GM03348 (cell line): ENCODE data around the gene MTX1.
"Not testable (repeated sequence)": the region's sequence is repeated elsewhere in the genome, so short reads cannot be mapped to it uniquely, and the experiment has no call there.

Source experiments
- DNase-seq: peaks from one replicate; pipeline ENCODE4 v3.0.0; 2012; ENCODE audit warnings: low spot score

MTX1 gene

GRCh38 chr1:155207806-155208540 lies 522 bp upstream of the MTX1 start, which contains the start of gene THBS3:
Gene THBS3 (minus strand): TSS chr1:155207897. CDS start chr1:155207876, 21 bp downstream.
- peak; percentile 48 for DNase-seq

- no peak for DNase-seq
These were observed 822 bp downstream of the MTX1 start for GRCh38 chr1:155209312-155209721.

DNA sequence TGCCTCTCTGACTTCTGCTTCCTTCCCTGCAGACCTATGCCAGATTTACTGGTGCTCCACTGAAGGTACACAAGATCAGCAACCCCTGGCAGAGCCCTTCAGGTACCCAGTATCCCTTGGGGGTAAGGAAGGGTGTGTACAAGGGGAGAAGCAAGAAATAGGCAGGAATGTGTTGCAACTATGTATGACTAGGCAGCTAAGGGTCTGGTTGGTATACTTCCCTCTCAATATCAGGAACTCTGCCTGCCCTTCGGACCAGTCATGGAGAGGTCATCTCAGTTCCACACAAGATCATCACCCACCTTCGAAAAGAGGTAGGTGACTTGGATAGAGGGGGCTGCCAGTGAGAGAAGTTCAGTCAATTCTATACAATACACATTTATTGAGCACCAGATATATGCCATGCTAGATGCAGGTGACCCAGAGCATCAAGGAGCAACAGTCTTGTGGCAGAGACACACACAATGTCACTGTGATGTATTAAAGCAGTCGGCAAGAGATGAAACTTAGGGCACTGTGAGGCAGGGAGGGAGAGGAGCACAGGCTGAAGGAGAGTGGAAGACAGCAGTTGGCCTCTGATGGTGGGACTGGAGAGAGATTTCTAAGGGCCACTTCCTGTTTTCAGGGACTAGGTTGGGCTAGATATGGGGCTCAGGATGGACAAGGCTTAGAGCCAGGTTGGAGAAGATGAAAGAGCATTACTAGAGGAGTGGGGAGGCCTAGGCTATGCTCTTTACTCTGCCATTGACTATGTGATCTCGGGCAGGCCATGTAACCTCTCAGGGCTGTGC lies 2.0 kb downstream of the MTX1 start:
- no peak for DNase-seq

GRCh38 chr1:155211381-155212050 lies 3.0 kb downstream of the MTX1 start:
- DNase-seq, result not testable (repeated sequence)

GRCh38 chr1:155212051-155212440 lies 3.6 kb downstream of the MTX1 start:
- DNase-seq, result not testable (repeated sequence)

DNA sequence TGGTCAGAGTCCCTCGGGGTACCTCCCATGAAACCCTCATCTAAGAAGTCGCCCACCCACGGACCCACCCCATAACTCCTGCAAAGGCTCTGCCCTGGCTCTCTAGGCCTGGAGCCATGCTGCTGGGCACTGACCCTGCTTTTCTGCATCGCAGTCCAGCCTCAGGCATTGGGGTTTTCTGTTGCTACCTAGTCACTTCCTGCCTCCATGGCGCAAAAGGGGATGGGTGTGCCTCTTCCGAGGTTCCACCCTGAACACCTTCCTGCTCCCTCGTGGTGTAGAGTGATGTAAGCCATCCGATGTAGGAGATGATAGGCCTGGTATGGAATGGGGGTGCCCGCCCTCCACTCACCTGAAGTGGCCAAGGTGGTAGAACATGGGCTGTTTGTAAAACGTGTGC lies 6.2 kb downstream of the MTX1 start:
- not testable (repeated sequence) for DNase-seq

GRCh38 chr1:155218854-155219591 lies 10.5 kb downstream of the MTX1 start:
- DNase-seq, result peak; percentile 58

DNA sequence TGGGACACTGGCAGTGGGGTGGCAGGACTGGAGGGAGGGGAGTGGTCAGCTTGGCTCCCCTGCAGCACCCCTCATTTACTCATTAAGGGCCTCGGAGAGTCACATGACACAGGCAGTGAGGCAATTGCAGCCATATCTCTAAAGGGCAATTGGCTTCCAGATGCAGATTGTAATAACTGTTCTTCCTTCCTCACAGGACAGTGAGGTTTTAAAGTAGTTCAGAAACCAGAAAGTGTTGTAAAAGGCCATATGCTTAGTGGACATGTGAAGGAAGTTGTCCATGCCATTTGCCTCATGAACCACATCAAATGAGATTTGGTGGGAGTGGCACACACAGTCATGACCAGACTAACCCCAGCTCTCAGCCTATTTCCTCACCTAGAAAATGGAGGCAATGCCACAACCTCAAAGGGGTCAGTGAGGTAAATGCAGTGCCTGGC lies 11.1 kb downstream of the MTX1 start:
- no peak for DNase-seq

DNA sequence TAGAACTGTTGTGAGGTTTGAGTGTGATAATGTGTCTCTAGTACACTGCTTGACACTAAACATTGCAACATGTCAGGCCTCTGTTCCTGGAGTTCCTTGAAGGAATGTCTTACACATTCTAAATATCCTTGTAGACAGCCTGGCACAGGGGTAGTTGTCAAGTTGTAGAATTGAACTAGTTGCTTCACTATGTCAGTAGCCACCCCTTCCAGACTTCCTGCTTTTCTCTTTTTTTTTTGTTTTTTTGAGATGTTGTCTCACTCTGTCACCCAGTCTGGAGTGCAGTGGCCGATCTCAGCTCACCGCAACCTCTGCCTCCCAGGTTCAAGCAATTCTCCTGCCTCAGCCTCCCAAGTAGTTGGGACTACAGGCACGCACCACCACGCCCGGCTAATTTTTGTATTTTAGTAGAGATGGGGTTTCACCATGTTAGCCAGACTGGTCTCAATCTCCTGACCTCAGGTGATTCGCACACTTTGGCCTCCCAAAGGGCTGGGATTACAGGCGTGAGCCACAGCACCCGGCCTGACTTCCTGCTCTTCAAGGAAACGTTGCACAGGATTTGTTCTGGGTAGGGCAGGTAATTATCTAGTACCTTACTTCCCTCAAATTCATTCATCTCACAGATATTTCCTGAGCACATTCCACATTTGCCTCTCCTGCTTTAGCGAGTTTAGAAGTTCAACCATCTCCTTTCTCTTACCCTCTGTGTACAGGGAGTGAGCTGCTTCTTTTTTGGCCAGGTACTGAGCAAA lies 11.9 kb downstream of the MTX1 start:
- DNase-seq, result not testable (repeated sequence)

DNA sequence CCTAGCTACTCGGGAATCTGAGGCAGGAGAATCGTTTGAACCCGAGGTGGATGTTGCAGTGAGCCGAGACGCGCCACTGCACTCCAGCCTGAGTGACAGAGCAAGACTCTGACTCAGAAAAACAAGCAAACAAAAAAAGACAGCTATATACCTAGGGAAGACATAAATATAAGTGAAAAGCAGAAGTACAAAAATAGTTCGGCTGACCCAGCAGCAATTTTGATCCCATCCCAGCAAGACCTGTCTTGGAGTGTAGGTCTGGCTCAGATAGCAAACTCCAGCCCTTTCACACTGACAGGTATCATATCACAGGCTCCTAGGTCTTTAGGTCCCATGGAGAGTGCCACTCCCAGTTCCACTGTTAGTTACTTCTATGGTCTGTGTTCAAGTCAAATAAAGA lies 14.6 kb downstream of the MTX1 start:
- DNase-seq, result no peak

DNA sequence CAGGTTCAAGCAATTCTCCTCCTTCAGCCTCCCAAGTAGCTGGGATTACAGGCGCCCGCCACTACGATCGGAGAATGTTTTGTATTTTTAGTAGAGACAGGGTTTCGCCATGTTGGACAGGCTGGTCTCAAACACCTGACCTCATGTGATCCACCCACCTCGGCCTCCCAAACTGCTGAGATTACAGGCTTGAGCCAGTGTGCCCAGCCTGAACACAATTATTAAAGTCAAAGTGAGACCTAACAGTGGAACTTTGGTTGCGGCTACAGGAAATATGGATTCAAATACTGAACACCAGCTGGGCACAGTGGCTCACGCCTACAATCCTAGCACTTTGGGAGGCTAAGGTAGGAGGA lies 16.9 kb downstream of the MTX1 start:
- not testable (repeated sequence) for DNase-seq

DNA sequence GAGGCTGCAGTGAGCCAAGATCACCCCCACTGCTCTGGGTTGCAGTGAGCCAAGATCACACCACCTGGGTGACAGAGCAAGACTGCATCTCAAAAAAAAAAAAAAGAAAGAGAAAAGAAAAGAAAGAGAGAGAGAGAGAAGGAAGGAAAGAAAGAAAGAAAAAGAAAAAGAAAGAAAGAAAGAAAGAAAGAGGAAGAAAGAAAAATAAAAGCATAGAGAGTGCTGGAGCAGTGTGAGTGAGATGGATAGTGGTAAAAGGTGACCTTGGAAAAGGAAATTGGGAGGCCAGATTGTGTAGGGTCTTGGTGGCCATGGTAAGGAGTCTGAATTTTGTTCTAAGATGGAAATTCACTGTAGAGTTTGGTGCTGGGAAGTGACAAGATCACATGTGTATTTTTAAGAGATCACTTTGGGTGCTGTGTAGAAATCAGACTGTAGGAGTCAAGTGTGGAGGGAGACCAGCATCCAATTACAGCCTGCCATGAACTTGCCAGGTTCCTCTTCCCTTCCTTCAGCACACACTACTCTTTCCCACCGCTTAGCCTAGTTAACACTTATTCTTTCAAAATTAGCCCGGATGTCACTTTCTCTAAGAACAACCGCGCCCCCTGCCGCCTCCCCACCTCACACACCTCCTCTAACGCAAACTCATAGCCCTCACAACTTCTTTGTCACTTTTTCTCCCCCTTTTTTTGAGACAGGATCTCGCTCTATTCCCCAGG lies 17.9 kb downstream of the MTX1 start:
- peak; percentile 69 for DNase-seq

DNA sequence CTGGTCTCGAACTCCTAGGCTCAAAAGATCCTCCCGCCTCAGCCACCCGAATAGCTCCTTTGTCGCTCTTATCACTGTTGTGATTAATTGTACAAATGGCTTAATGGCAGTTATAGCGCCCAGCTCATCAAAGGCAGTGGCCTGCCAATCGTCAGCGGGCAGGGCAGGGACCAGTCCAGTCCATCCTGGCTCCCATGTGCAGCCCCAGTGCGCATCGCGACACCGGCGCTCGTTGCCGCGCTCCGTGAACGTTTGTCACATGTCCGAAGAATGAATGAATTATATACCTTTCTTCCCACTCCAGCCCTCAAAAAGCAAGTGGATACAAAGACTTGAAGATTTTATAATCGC lies 18.4 kb downstream of the MTX1 start:
- peak; percentile 37 for DNase-seq

DNA sequence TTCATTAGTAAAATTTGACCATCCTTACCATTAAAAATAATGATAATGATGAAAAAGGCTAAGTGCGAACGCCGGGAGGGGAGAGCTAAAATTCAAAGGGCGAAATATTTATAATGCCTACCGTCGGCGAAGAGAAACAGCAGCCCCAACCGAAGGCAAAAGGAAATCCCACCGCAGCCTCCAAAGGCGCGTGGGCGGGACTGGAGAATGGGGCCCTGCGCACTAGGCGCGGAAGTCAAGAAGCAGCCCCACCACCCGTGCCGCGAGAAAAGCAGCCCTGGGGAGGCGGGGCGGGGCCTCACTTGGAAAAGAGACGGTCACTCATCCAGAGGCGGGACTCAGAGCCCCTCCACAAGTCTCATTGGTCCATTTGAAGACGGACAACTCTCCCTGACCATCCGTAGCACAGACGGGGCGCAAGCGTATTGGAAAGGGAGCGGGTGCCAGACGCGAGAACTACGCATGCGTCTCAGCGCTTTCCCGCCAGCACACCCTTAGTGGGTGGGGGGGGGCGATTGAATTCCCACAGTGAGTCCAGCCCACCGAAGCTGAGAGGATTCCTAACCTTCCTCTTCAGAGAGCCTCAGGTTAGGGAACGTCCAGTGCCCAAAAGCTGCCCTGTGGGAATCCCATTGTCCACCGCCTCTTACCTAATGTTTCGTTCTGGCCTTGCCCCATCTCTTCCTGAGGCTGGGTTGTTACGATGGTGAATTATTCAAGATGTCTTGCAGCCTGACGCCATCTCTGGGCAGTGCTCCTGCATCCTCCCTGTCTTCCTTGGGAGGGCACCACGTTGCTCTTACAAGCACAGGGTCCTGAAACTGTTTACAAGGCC lies 19.0 kb downstream of the MTX1 start:
- peak; percentile 99 for DNase-seq

DNA sequence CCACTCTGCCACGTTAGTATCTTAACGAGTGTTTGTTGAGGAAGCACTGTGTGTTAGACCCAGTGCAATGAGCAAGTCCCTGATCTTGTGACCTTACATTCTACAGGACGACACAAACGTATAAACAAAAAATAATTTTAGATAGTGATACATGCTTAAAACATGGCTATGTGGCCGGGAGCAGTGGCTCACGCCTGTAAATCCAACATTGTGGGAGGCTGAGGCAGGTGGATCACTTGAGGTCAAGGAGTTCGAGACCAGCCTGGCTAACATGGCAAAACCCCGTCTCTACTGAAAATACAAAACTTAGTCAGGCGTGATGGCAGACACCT lies 19.6 kb downstream of the MTX1 start:
- no peak for DNase-seq

DNA sequence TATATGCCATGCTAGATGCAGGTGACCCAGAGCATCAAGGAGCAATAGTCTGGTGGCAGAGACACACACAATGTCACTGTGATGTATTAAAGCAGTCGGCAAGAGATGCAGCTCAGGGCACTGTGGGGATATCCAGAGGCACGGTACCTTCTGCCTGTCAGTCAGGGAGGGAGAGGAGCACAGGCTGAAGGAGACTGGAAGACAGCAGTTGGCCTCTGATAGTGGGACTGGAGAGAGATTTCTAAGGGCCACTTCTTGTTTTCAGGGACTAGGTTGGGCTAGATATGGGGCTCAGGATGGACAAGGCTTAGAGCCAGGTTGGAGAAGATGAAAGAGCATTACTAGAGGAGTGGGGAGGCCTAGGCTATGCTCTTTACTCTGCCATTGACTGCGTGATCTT lies 22.8 kb downstream of the MTX1 start:
- DNase-seq, result not testable (repeated sequence)

DNA sequence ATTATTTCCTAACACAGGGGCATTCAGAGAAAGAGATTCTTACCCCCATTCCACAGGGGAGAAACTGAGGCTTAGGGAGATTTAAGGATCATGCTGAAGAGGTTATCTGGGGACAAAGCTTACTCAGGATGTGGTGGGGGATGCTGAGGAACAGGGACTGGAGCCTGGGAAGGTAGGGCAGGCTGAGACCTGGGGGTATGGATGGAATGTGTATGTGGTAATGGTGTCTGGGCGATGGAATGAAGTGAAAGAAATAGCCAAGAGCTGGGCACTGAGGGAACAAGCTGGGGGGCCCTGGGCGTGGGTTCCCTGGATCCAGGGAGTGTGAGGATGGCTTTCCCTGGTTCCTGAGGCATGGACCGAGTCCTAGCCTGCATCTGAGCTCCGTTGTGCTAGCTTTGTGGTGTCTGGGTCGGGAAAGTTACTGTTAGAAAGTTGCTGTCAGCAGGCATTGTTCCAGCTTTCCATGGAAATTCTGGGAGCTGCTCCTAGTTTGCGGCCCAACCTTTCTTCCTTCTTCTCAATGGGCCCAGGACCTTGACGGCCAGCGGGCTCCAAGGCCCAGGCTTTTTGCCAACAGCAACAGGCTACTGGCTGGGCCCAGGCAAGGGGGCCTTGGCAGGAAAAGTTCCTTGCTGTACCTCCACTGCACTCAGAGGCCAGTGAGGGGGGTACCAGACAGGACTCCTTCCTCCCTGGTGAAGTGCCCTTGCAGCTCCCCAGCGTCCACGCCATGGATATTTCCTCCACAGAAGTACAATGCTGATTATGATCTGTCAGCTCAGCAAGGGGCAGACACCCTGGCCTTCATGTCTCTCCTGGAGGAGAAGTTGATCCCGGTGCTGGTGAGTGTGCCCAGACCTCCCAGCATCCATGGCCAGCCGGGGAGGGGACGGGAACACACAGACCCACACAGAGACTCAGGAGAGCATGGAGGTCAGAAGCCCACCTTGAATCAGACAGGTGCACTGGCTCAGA lies 23.8 kb downstream of the MTX1 start:
- peak; percentile 16 for DNase-seq

GRCh38 chr1:155233502-155233901 lies 25.0 kb downstream of the MTX1 start:
- not testable (repeated sequence) for DNase-seq

DNA sequence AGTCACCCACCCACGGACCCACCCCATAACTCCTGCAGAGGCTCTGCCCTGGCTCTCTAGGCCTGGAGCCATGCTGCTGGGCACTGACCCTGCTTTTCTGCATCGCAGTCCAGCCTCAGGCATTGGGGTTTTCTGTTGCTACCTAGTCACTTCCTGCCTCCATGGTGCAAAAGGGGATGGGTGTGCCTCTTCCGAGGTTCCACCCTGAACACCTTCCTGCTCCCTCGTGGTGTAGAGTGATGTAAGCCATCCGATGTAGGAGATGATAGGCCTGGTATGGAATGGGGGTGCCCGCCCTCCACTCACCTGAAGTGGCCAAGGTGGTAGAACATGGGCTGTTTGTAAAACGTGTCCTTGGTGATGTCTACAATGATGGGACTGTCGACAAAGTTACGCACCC lies 26.9 kb downstream of the MTX1 start:
- DNase-seq, result not testable (repeated sequence)
